NCI-H510A treated with DMSO at 0.1 percent for 48 hours (cell line): Measurements from ENCODE around the gene MAPK9.
A peak's percentile ranks its signal among the peaks of the same experiment; 100 is the strongest.

ENCODE experiments used
- DNase-seq: peaks from one replicate; lab custom pipeline; 2025; lab: John Stamatoyannopoulos, UW

Gene MAPK9

DNA sequence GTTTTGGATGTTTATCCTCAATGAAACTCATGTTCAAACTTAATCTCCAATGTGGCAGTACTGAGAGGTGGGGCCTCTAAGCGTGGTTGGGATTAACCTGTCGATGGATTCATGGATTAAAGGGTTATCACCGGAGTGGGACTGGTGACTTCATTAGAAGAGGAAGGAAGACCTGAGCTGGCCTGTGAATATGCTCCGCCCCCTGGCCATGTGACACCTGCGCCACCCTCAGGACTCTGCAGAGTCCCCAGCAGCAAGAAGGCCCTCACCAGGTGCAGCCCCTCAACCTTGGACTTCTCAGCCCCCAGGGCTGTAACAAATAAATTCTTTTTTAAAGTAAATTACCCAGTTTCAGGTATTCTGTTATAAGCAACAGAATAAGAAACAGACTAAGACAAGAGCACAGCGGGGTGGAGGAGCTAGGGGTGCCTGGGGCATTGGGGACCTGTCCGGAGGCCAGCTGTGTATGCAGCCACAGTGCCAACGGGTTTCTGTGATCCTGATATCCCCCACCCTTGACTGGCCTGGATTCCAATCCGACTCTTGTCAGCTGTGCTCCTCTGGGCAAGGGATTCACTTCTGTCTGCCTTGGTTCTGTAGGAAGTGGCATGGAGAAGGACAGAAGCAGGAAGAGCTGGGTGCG is 3.2 kb upstream of the MAPK9 start:
- no peak for DNase-seq

DNA sequence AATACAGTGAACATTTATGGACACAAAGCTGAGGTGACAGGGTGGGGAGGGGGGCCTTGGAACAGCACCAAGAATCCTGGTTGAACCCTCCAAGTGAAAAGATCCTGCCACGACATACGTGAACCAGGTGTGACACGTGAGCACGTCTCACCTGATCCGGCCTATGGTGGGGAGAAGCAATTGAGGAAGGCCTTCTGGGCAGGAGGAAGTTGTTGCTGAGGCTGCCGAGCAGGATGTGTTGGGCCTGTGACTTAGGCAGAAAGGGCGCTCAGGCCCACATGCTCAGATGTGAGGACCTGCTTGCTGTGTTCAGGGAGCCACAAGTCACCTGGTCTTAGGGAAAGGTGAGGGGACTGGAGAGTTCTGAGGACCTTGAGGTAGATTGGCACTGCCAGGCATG is 2.5 kb upstream of the MAPK9 start:
- no peak for DNase-seq

DNA sequence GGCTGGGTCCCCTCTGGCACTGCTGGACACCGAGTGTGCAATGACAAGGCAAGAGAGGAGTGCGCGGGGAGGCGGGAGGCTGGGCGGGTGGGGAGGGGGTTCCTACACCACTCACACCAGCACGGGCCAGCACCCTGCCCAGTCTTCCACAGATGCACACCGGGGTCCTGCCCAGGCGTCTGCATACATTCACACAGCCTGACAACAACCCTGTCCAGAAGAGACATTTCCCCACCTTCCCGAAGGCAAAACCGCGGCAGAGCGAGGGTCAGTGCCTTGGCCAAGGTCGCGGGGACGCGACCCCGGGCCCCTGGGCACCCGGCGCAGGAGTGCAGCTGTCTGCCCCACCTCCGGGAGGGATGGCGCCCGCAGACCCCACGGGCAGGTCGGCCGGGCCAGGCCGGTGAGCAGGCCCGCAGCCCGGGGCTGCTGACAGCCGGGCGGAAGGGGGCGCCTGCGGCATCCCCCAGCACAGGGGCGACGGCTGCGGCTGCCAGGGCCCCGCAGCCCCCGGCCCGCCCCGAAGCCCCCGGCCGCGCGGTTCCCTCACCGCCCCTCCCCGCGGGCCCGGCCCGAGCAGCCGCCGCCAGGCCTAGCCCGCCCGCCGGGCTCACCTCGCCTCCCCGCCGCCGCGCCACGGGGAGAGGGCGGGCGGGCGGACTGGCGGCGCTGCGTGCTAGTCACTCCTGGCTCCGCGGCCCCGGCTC is 496 bp downstream of the MAPK9 start:
- no peak for DNase-seq

DNA sequence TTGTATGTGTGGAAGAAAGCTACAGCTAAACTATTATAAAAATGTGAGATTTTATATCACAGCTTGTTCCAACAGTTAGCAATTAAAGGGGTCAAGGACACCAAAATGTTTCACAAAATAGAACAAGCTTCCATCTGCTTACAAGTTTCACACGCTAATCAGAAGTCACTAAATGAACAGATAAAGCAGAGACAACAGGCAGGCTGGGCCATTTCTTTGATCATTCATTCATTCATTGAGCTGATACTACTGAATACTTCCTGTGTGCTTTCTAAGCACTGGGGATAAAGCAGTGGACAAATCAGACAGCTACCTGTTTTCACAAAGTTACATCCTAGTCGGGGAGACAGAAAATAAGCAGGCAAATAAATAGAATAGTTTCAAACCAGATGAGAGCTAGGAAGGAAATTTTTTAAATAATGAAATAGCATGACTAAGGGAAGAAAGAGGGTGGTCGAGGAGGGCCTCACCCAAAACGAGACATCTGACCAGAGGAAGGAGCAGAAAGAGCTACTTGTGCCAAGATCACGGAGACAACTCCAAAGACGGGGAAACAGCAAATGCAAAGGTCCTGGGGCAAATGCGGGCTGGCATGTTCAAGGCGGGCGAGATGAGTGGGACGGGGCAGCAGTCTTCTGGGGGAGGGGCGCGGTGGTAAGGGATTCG is 1.2 kb downstream of the MAPK9 start:
- no peak for DNase-seq

DNA sequence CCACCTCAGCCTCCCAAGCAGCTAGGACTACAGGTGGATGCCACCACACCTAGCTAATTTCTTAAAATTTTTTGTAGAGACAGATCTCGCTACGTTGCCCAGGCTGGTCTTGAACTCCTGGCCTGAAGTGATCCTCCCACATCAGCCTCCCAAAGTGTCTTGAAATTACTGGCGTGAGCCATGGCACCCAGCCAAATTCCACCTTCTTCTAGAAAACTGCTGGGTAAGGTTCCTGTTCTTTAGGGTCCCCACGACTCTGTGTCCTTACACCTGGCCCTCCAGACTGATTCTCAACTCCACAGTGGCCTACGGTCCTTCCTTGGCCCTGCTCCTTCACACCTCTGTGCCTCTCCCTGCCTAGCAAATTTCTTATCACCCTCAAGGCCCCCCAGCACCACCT is 1.9 kb downstream of the MAPK9 start:
- DNase-seq = no peak

DNA sequence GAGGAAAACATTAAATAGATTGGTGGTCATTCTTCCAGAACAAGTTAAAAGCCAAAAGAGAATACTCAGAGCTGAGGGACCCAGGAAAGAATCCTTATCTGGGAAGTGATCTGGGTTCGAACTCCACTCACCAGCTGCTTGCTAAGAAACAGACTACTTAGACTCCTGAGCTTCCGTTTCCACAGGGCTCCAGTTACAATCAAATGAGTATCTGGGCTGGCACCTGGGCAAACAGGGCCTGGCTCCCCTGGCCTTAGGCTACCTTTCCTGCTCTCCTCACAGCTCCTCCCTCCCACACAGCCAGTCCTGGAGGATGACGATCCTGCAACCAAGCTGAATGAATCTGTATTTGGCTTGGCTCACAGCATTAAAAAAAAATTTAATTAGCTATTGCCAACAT is 2.5 kb downstream of the MAPK9 start:
- DNase-seq = peak; percentile 7

DNA sequence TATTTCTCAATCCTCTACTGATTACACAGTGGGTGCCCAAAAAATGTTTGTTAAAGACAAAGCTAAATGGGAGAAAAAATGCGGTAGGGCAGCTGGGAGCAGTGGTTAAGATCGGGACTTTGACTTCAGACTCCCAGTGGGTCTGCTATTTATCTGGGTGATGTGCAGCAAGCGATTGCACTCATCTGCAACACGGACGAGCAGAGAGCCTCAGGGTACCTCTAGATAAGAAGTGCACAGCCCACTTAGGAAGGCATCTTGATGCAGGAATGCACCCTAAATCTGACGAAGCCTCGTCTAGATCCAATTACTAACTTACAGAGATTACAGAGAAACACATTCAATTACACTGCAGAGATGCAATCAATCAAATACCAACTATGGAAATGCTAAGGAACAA is 4.0 kb downstream of the MAPK9 start:
- no peak for DNase-seq

DNA sequence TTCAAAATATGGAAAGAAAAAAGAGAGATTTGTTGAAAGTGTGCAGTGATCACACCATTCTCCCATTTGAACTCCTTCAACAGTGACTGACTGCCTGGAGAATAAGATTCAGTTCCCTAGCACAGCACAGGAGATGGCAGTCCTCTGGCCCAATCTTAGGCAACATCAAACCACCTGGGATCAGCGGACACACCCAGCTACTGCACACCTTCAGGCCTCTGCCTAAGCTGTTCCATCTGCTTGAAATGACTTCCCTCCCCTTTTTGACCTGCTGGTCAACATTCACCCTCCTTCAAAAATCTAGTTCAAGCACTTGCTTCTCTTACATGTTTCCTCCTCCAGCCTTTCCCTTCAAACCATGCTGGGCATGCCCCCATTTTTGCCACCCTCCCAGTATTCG is 4.5 kb downstream of the MAPK9 start:
- DNase-seq = no peak

DNA sequence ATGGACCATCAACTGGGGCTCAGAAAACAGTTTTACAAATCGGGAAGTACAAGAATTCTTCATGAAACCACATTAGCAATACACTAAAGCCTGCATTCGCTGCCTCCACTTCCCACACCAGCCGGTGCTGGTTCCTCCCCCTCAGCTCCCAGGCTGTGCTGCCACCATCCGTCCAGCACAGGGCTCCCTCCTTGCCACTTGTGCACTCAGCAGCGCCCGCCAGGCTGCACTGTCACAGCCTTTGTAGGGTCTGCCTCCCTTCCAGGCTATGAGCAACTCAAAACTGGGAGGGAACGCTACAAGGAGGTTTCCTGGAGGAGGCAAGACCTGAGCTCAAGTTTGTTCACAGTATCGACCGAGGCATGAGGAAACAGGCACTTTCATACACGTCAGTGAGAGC is 7.7 kb downstream of the MAPK9 start:
- no peak for DNase-seq

DNA sequence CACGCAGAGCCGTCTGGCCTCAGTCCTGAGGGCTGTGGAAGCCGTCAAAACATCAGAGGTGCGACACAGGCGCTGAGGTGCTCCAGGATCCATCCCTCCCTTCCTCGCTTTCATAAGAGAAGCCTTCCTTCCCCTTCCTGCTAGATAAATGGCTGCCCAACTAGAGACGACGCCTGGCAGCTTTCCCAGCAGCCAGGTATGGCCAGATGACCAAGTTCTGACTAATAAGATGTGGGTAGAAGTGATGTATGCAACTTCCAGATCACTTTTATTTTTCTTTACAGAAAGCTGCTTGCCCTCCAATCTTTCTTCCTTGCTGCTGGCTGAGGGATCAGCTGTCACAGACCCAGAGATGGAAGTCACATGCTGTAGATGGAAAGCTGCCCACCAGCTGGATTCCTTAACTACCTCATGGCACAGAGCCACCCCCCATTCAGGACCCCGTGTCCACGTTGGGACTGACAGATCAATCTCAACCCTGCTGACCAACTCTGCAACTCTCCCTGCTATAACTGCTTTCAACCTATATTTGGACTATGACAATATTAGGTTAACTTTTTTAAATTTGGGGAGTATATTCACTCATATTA is 8.8 kb downstream of the MAPK9 start:
- no peak for DNase-seq

DNA sequence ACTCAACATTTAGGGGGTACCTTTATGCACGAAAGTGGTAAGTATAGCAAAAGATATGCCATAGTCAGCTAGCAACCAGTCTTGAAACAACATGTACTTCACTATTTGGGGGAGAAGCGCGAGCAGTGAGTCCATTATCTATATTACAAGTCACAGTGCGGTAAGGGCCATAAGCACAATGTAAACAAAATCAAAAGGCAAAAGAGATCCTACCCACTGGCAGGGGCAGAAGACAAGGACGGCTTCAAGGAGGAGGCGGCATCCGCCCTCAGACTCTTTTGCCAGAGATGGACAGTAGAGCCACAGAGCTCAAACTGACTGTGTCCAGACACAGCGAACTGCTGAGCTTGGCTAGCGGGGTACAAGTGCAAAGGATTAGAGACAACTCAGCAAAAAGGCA is 9.6 kb downstream of the MAPK9 start:
- no peak for DNase-seq

DNA sequence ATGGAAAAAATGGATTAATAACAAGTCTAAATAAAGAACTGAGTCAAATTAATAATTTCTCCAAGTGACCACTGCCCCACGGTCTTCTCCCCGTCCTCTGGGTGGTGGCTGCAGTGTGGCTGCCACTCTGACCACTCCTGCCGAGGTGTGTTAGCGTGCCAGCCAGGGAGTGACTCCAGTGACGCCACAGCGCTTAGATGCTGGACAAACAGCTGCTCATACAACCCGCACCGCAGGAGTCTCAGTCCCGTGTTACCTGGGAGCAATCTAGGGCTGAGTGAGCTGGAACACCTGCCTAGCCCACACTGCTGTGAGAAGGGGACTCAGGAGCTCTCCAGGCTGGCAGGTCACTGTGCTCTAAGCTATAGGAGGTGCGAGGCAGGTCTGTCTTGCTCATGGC is 10.2 kb downstream of the MAPK9 start:
- no peak for DNase-seq

DNA sequence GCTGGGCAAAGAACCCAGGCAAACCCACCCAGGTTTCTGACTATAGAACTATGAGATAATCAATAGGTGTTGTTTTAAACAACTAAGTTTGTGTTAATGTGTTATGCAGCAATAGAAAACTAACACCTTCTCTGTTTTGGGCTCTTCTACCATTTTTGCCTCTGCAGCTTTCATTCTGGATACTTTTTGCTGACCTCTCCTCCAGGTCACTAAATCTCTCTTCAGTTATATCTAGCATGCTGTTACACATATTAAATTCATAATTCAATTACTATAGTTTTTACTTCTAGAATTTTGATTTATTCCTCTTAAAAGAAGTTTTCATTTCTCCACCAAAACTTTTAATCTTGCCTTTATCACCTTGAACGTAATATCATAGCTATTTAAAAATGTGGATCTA is 17.2 kb downstream of the MAPK9 start:
- DNase-seq = no peak

DNA sequence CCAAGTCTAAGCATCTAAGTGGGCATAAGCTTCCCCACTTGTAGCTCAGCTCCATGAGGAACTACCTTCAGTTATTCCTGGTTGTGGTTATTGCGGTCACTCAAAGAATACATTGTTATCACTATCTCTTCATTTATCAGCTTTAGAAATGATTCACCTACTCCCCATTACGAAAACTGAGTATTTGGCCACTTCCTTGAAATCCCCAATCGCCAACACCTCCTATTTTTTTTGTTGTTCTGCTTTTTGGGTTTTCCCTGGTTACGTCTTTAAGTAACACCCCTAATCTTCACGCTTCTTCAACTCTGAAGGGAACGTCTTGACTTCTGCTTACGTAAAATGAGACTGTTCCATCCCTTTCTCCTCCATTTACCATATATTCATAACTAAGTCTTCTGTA is 20.7 kb downstream of the MAPK9 start:
- no peak for DNase-seq

DNA sequence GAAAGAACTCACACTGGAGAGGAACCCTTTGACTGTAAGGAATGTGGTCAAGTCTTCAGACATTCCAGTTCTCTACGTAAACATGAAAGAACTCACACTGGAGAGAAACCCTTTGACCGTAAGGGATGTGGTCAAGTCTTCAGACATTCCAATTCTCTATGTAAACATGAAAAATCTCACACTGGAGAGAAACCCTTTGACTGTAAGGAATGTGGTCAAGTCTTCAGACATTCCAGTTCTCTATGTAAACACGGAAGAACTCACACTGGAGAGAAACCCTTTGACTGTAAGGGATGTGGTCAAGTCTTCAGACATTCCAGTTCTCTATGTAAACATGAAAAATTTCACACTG is 32.6 kb downstream of the MAPK9 start:
- DNase-seq = no peak

DNA sequence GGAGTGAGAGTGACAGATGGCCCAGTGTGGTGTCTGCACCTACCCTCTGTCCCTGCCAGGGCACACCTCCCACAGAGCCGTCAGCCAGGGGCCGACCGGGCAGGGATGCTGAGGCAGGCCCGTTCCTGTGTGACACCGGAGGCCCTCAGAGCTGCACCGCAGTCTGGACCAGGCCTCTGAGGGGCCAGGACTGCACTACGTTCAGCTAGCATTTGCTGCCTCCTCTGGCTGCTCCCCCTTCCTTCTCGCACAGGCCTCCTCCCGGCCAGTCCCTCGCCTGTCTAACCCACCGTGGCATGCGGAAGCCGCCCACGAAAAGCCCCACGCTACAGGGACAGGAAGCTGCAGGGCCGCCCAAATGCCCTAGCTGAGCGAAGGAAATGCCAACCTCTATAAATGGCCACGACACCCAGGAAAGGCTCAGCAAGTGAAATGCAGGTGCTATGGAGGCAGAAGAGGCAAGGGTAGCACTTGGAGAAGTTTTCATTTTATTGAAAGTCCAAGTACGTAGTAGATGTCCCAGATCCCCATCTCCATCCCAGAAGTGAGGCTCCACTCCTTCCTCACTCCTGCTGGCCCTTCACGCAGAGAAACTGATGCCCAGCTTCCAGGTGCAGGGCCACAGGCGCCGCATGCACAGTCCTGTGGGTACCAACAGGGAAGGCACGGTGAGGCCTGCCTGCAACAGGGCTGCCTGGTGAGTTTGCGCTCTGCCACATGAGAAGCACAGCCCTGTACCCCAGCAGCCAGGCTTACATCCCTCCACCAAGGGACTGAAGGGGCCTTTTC is 38.7 kb downstream of the MAPK9 start:
- DNase-seq = no peak

DNA sequence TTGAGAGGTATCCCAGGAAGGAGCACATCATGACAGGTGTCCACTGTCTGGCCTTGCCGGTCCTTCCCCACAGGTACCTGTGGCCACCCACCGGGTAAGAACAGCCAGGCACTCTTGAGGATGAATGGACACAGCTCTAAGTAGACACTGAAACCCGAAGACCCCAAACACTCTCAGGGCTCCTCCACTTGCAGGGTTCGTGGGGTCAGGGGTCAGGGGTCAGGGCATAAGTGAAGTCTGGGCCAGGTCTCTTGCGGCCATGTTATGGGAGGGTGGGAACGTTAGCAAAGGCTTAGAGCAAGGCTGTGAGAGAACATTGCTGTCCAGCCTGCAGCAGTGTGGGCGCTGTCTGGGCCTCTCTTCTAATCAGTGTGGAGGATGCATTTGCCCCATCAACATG is 40.0 kb downstream of the MAPK9 start:
- no peak for DNase-seq

DNA sequence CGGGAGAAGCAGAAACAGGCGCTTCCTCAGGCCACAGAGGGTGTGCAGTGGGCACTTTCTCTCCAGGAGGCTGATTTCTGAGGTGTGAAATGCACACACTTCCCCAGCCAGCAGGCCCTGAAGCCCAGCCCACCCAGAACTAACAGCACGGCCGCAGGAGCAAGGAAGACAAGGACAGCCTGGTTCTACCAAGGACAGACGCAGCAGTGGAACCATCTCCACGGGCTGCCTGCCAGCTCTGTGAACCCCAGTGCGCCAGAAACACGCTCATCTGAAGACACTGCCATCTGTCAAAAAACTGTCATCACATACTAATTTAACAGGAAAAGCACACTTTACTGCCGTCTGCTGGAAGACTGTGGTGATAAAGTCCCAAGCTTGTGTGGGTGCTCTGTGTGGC is 40.7 kb downstream of the MAPK9 start:
- no peak for DNase-seq

DNA sequence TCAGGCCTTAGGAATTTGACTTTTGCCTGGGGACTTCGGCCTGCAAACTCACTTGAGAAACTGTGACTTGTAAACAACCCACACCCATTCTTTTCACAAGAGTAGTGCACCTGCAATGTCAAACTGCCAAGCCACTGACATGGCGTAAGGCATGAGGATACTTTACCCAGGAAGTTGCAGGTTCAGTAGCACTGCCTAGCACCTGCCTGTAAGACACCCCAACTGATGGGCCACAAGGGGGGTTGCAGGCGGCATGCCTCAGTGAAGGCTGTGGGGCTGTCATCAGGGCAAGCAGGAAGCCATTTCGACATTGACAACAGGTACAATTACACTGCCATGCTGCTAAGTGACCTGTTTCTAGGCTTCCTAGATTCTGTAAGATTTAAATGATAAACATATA is 41.6 kb downstream of the MAPK9 start:
- DNase-seq = no peak

DNA sequence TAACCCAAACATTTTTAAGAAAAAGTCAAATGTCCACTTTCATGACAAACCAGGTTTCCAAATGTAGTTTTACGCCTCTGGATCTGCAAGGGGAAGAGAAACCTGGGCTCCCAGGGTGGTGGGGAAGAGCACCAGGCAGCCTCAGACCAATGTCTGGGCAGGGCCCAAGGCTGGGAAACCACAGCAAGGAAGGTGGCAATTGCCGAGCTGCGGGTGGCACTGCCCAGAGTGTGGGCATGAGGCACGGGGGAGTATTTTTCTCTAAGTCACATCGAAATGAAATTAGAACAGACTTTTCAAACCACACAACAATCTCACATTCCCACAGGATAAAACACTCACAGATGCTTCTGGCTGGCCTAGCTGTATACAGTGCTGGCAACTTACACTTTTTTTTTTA is 50.3 kb downstream of the MAPK9 start:
- DNase-seq = no peak

DNA sequence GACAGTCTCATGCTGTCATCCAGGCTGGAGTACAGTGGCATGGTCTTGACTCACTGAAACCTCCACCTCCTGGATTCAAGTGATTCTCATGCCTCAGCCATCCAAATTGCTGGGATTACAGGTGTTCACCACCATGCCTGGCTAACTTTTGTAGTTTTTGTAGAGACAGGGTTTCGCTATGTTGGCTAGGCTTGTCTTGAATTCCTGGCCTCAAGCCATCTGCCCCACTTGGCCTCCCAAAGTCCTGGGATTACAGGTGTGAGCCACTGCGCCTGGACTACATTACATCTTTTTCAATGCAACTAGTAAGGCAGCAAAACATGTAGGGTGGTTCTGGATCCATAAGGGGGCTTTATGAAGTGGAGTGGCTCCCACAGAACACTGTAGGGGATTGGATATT is 53.3 kb downstream of the MAPK9 start:
- no peak for DNase-seq

DNA sequence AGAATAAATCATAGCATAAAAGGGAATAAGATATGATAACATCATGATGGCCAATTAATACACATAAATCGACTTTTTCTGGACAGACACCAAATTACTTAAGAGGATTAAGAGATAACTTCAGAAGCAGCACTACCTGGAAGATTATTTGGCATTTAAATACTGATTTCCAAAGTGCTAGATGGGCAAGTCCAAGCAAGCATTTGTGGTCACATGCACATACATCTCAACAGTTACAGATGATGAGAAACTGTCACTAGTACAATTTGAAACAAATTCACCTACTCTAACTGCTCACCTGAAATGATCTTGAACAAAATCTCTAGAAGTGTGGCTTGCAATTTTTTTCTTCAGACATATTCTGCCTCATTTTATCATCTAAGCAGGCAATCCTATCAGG is 56.0 kb downstream of the MAPK9 start:
- DNase-seq = no peak

DNA sequence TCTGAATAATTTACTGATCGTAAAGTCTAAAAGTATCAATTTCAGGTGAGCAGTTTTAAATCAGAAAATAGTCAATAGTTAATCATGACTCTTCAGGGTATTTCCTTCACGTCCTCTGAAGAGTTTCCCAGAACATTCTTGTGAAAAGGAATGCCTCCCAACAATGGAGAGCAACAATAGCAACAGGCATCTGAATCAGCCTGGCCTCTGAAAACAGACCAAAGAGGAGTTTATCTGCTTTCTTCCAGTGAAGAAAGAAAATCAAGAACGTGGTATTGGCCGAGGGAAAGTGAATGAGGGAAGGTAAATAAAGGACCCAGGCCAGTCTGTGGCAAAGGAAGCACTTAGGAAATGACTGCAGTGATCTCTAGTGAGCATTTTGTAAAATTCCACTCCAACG is 56.8 kb downstream of the MAPK9 start:
- DNase-seq = no peak
